Measurements from ENCODE around the gene MYT1. TPM values are rescaled to one million over a fixed set of nuclear protein-coding genes. Genes with fewer than 3 reads are reported as not detected.

Gene MYT1
- total and polyA plus RNA-seq, 2 of the 13 experiments (the other 11 are each of a cell fraction or from before 2014, with no cell fraction given) = 0.58 to 2.5 TPM

GRCh38 chr20:64219730-64220129, 55.5 kb downstream of the MYT1 start (continued):
- TF ChIP-seq ZNF180 (CRISPR knock-in tag; IDR thresholded peaks at IDR 0.05; ENCODE audit: borderline replicate concordance, low read depth) = no peak

- Histone ChIP-seq H3K27me3 (ENCODE audit: control insufficient read depth in 1 of 2, insufficient read depth in 2 of 2, low read length in 2 of 2) (peaks cover 17 to 72% of the 10 kb centered on the region in 2 experiments), H3K4me2 (ENCODE audit: low read depth, low read length) (peak overlapping the region; percentile 6; the same call in 1 of the 2 replicates), H3K27ac (ENCODE audit: extremely low read length, insufficient read depth, low read length) (no peak overlapping the region)
Observed at GRCh38 chr20:64220420-64220819, 56.2 kb downstream of the MYT1 start.

More at GRCh38 chr20:64220420-64220819, 56.2 kb downstream of the MYT1 start:
- no peaks in the 10 kb centered on the region for H4K20me1 ChIP-seq (ENCODE audit: insufficient read depth, low read length)
- ChIA-PET CTCF (ENCODE audit: low intra/inter-chr PET ratio, low total read pairs) (no interaction called here), POLR2A (interaction anchor here (1.0 to 5.1 kb wide), 5 partner anchors 10 to 34 kb away, joined by 3 to 47 read pairs (median 5); partner anchors contain the start of gene PCMTD2)
- WGBS (ENCODE audit: low lambda C conversion rate) = 15% methylated on average over 6 of the region's 8 CpGs
- DNase-seq (ENCODE audit: low spot score) (no peak), ATAC-seq (no peak), FAIRE-seq (no peak)
- in situ Hi-C loops (cut with HindIII; ENCODE audit: extremely low pct_ligation_motif_present, low pct_unique_long_range_greater_than_20kb) (no loop called here), intact Hi-C loops (cut with micrococcal nuclease; ENCODE audit: unreplicated experiment) (no loop called here)
- no TSS peak for BruUV-seq (replicated peaks)
- H3K9me3 ChIP-seq (ENCODE audit: low read length) = no peaks in the 10 kb centered on the region
- H3K4me1 ChIP-seq (ENCODE audit: insufficient read depth, low read length) = peaks cover 65% of the 10 kb centered on the region
- TF ChIP-seq ZFP91 (CRISPR knock-in tag; IDR thresholded peaks at IDR 0.05; ENCODE audit: borderline replicate concordance) (0 out of 2 replicates have a peak, but pooled peaks have one; percentile 5), ZFY (CRISPR knock-in tag; IDR thresholded peaks at IDR 0.05) (no peak), HNF4A (CRISPR knock-in tag; IDR thresholded peaks at IDR 0.05) (peak; percentile 57), ZBTB44 (CRISPR knock-in tag; IDR thresholded peaks at IDR 0.05) (no peak), ZNF782 (CRISPR knock-in tag; IDR thresholded peaks at IDR 0.05; ENCODE audit: borderline replicate concordance) (no peak), HNF4G (IDR thresholded peaks at IDR 0.05; ENCODE audit: borderline replicate concordance, low read depth, low read length) (0 out of 2 replicates have a peak, but pooled peaks have one; percentile 27), HNF4G (CRISPR knock-in tag; IDR thresholded peaks at IDR 0.05; ENCODE audit: borderline replicate concordance, low read depth) (no peak)
- no peak overlapping the region for H3K4me3 ChIP-seq (replicated peaks in 1 of 3; ENCODE audit: insufficient read depth in 1 of 3, low read depth in 2 of 3, low read length in 3 of 3)
- H3K79me2 ChIP-seq (ENCODE audit: insufficient read depth, low read length) = no peaks in the 10 kb centered on the region
- no peaks in the 10 kb centered on the region for H3K36me3 ChIP-seq (replicated peaks in 1 of 2; ENCODE audit: control insufficient read depth in 1 of 2, insufficient read depth in 2 of 2, low read length in 2 of 2)
- H3K9ac ChIP-seq (ENCODE audit: insufficient read depth, low read depth, low read length) = no peak overlapping the region
- H2AFZ ChIP-seq (ENCODE audit: low read length) = no peak overlapping the region

Measured in HepG2 (cell line).